MCF 10A (cell line): ENCODE results near the gene HSD17B11. TPM values are rescaled to one million over a fixed set of nuclear protein-coding genes. Genes with fewer than 3 reads are reported as not detected.
"Not testable (repeated sequence)": the region's sequence is repeated elsewhere in the genome, so short reads cannot be mapped to it uniquely, and the experiment has no call there.

ENCODE experiments used
- BruUV-seq: library from RNA; stranded (reverse); fragments of 400-500 nt; replicated peaks from 2 replicates; lab custom pipeline; 2021; lab: Mats Ljungman, UMichigan
- CTCF ChIA-PET: fragments of 300-600 bp; sonication (Branson Sonifier 250); formaldehyde crosslinking; extraction: SDS; loops from one replicate; lab custom pipeline; 2021; ENCODE audit warnings: antibody characterized with exemption, inconsistent platforms; lab: Yijun Ruan, JAX
- POLR2A ChIA-PET: fragments of 300-600, 350-650 bp; sonication (Branson Sonifier 250); formaldehyde crosslinking; extraction: SDS; loops from one replicate; lab custom pipeline; 2020; ENCODE audit warnings: antibody characterized with exemption, inconsistent platforms; lab: Yijun Ruan, JAX
- DNase-seq: peaks from one replicate; pipeline ENCODE4 v3.0.0-alpha.2; 2018; ENCODE audit not compliant: unreplicated experiment
- H3K27ac Mint-ChIP-seq: one replicate; pipeline ENCODE4 v1.8.0; 2022; ENCODE audit warnings: mild to moderate bottlenecking, low read depth, mixed read lengths; ENCODE audit not compliant: unreplicated experiment
- H3K27me3 Mint-ChIP-seq: one replicate; pipeline ENCODE4 v1.8.0; 2022; ENCODE audit warnings: mixed read lengths; ENCODE audit not compliant: insufficient read depth, unreplicated experiment
- H3K36me3 Mint-ChIP-seq: one replicate; pipeline ENCODE4 v1.8.0; 2022; ENCODE audit warnings: mild to moderate bottlenecking, moderate library complexity, mixed read lengths; ENCODE audit not compliant: insufficient read depth, unreplicated experiment
- H3K4me1 Mint-ChIP-seq: one replicate; pipeline ENCODE4 v1.8.0; 2022; ENCODE audit warnings: mixed read lengths; ENCODE audit not compliant: insufficient read depth, unreplicated experiment
- H3K4me3 Mint-ChIP-seq: one replicate; pipeline ENCODE4 v1.8.0; 2022; ENCODE audit warnings: mild to moderate bottlenecking, moderate library complexity, mixed read lengths; ENCODE audit not compliant: unreplicated experiment
- H3K9me3 Mint-ChIP-seq: one replicate; pipeline ENCODE4 v1.8.0; 2022; ENCODE audit warnings: mixed read lengths; ENCODE audit not compliant: unreplicated experiment
- intact Hi-C: fragments of 100-400 bp; cut with micrococcal nuclease; formaldehyde crosslinking; loops from 2 replicates; pipeline ENCODE4 v1.14.1; 2022
- total RNA-seq: library from RNA; stranded (reverse); gene quantifications from 2 replicates; pipeline ENCODE4 v1.2.3, GENCODE V29; 2022
- TF ChIP-seq, protein P1 (sequence below): fragments of 200-600 bp; IDR thresholded peaks from one replicate; pipeline ENCODE4 v1.8.0; 2022; ENCODE audit warnings: antibody characterized with exemption, mild to moderate bottlenecking; ENCODE audit not compliant: unreplicated experiment

The HSD17B11 gene
- total RNA-seq, 1 experiment from 2014 or later: 4.3 TPM

DNA sequence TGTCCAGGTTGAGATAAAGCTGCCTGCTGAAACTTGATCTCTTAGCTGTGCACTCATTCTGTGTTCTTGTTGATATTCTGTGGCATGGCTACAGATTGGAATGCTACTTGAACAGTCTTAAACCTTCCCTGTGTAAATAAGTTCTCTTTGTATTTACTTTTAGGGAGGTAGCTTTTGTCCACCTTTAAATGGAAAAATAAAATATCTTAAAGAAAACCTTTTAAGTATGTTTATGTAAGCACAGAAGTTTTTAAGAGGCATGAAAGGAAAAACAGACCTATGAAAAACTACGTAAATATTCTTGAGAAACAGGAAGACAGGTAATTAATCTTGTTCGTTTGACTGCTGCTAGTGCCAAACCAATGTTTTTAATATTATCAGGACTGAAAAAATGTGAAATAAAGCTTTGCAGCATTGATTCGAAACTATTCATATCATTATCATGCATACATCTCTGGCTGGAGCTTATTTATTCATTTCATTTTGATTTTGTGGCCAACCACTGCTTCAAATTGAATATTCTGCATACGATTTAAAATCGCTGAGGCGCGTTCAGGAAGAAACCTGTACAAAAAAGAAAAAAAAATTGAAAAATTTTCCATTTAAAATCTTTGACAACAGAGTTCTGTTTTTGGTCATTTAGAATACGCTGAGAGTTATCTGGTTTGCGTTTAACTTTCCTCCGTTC lies 86.1 kb downstream of the HSD17B11 start:
- no TSS peak for BruUV-seq
- ChIA-PET POLR2A (interaction anchor here (0.8 to 1.3 kb wide), 2 partner anchors 11 to 84 kb away, joined by 4 to 6 read pairs; partner anchors contain the start of gene KLHL8), CTCF (interaction anchor here (0.6 to 0.8 kb wide), 4 partner anchors 50 to 601 kb away, joined by 3 to 7 read pairs (median 3); no protein-coding TSS in a partner anchor)
- H3K27me3 Mint-ChIP-seq: no peaks in the 10 kb centered on the region
- H3K9me3 Mint-ChIP-seq: no peaks in the 10 kb centered on the region
- peak; percentile 11 for DNase-seq
- H3K4me1 Mint-ChIP-seq: peaks cover 5% of the 10 kb centered on the region
- TF ChIP-seq, protein P1, sequence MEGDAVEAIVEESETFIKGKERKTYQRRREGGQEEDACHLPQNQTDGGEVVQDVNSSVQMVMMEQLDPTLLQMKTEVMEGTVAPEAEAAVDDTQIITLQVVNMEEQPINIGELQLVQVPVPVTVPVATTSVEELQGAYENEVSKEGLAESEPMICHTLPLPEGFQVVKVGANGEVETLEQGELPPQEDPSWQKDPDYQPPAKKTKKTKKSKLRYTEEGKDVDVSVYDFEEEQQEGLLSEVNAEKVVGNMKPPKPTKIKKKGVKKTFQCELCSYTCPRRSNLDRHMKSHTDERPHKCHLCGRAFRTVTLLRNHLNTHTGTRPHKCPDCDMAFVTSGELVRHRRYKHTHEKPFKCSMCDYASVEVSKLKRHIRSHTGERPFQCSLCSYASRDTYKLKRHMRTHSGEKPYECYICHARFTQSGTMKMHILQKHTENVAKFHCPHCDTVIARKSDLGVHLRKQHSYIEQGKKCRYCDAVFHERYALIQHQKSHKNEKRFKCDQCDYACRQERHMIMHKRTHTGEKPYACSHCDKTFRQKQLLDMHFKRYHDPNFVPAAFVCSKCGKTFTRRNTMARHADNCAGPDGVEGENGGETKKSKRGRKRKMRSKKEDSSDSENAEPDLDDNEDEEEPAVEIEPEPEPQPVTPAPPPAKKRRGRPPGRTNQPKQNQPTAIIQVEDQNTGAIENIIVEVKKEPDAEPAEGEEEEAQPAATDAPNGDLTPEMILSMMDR: no peak
- no peaks in the 10 kb centered on the region for H3K36me3 Mint-ChIP-seq
- intact Hi-C loops: no loop called here
- peak overlapping the region; percentile 79 for H3K27ac Mint-ChIP-seq
- H3K4me3 Mint-ChIP-seq: no peak overlapping the region

DNA sequence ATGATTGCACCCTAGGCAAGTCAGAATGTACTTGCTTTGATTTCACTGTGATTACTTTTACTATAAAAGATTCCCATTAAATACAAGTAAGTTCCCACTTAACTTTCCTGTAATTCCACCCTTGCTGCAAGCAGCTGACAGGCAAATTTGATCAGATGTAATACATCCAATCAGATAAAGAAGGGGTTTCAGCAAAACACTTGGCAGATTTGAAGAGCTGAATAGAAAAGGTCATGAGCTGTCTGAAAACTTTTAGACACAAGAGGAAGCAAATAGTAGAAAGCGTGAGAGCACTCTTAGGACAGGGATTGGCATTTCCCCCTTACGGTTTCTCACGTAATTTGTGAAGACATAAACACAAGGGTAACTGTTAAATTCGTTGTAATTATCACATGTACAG lies 91.1 kb downstream of the HSD17B11 start:
- H3K27me3 Mint-ChIP-seq: no peaks in the 10 kb centered on the region
- no peak overlapping the region for H3K27ac Mint-ChIP-seq
- H3K4me3 Mint-ChIP-seq: no peak overlapping the region
- no peaks in the 10 kb centered on the region for H3K36me3 Mint-ChIP-seq
- TF ChIP-seq, protein P1: no peak
- POLR2A ChIA-PET: interaction anchor here (0.7 to 1.0 kb wide), 3 partner anchors 18 to 172 kb away, joined by 3 read pairs; no protein-coding TSS in a partner anchor
- intact Hi-C loops: no loop called here
- H3K4me1 Mint-ChIP-seq: peaks cover 5% of the 10 kb centered on the region
- no peak for DNase-seq
- CTCF ChIA-PET: interaction anchor here (0.6 kb wide), 1 partner anchor 795 kb away, joined by 3 read pairs; no protein-coding TSS in a partner anchor
- H3K9me3 Mint-ChIP-seq: peaks cover 8% of the 10 kb centered on the region
- BruUV-seq: no TSS peak

DNA sequence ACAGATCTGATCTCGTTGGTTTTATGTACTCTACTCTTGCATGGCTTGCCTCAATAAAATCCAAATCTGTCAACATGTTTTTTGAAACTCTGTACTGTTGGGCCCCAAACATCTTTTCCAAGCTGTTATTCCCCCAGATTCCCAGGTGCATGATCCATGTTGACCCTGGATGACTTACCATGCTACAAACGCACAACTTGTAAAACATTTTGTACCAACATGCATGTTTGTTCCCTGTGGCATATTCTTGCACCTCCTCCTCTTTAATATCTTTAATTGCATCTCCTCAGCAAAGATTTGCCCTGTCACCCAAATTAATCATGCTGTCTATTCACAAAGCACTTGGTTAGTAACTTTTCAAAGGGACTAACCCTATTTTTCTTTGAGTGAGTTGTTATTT lies 92.6 kb downstream of the HSD17B11 start:
- peaks cover 23% of the 10 kb centered on the region for H3K9me3 Mint-ChIP-seq
- CTCF ChIA-PET: no interaction called here

DNA sequence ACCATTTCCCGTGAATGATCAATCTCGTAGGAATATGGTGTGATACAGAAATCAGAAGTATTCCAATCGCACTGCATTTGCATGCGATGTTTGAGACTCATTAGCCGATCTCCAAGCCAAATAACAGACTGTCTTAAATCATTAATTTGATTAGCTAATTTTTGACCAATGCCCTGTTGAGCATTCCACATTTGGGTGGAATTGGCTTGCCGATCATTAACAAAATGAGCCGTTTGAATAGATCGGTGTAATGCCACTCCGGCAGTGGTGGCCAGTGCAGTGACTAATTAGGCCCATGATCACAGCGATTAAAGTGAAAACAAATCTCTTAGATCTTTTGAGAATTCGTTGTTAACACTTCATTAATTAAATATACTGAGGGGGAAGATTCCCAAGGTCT lies 96.1 kb downstream of the HSD17B11 start:
- DNase-seq: not testable (repeated sequence)
- H3K9me3 Mint-ChIP-seq: peaks cover 27% of the 10 kb centered on the region

More for the DNA sequence above, 92.6 kb downstream of the HSD17B11 start:
- Mint-ChIP-seq H3K36me3 (no peaks in the 10 kb centered on the region), H3K4me3 (no peak overlapping the region), H3K27me3 (no peaks in the 10 kb centered on the region), H3K4me1 (no peaks in the 10 kb centered on the region), H3K27ac (no peak overlapping the region)
- BruUV-seq: no TSS peak
- intact Hi-C loops: no loop called here
- TF ChIP-seq, protein P1: no peak
- POLR2A ChIA-PET: interaction anchor here (2.3 kb wide), 1 partner anchor 20 kb away, joined by 5 read pairs; no protein-coding TSS in a partner anchor
- DNase-seq: no peak

DNA sequence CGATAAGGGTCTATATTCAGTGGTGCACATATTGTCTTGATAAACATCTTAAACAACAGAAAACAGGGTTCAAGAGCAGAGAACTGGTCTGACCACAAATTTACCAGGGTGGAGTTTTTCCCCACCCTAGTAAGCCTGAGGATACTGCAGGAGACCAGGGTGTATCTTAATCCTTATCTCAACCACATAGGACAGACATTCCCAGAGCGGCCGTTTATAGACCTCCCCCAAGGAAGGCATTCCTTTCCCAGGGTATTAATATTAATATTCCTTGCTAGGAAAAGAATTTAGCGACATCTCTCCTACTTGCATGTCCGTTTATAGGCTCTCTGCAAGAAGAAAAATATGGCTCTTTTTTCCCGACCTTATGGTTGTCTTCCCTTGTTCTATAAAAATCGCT lies 97.1 kb downstream of the HSD17B11 start:
- H3K27me3 Mint-ChIP-seq, H3K4me3 Mint-ChIP-seq, POLR2A ChIA-PET, H3K27ac Mint-ChIP-seq, DNase-seq, BruUV-seq, intact Hi-C loops, H3K4me1 Mint-ChIP-seq, CTCF ChIA-PET, H3K36me3 Mint-ChIP-seq: not testable (repeated sequence)
- peaks cover 27% of the 10 kb centered on the region for H3K9me3 Mint-ChIP-seq

More for the DNA sequence above, 96.1 kb downstream of the HSD17B11 start:
- BruUV-seq, H3K4me1 Mint-ChIP-seq, H3K36me3 Mint-ChIP-seq, POLR2A ChIA-PET, intact Hi-C loops, H3K27me3 Mint-ChIP-seq, H3K4me3 Mint-ChIP-seq, H3K27ac Mint-ChIP-seq: not testable (repeated sequence)
- CTCF ChIA-PET: interaction anchor here (0.6 kb wide), 2 partner anchors 24 to 59 kb away, joined by 3 read pairs; no protein-coding TSS in a partner anchor
